WI38 (cell line): ENCODE results near the gene RBP4.

Experiments used
- H3K4me3 ChIP-seq: 2 replicates; pipeline ENCODE4 v1.5.1; 2011; ENCODE audit warnings: low read depth, mild to moderate bottlenecking, control low read depth, low read length
- TF ChIP-seq, protein P1 (sequence below): IDR thresholded peaks from 2 replicates; pipeline ENCODE4 v1.5.1; 2012; ENCODE audit warnings: low read depth, mild to moderate bottlenecking, control low read depth, low read length

RBP4 gene

DNA sequence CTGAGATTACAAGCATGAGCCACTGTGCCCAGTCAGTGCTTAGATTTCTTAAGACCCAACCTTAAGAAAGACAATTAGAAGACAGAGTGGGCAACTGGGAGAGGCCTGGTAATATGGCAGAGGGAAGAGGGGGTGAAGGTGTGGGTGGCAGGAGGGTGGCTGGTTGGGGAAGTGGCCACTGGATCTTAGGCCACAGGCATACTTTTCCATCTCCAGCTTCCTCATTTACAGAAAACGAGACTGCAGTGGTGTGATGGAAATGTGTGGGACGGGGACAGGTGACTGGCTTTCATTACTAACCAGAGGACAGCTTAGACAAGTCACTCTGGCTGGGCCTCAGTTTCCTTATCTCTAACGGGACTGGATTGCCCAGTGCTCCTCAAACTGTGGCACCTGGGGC lies 35.6 kb downstream of the RBP4 start:
- no peak overlapping the region for H3K4me3 ChIP-seq
- TF ChIP-seq, protein P1, sequence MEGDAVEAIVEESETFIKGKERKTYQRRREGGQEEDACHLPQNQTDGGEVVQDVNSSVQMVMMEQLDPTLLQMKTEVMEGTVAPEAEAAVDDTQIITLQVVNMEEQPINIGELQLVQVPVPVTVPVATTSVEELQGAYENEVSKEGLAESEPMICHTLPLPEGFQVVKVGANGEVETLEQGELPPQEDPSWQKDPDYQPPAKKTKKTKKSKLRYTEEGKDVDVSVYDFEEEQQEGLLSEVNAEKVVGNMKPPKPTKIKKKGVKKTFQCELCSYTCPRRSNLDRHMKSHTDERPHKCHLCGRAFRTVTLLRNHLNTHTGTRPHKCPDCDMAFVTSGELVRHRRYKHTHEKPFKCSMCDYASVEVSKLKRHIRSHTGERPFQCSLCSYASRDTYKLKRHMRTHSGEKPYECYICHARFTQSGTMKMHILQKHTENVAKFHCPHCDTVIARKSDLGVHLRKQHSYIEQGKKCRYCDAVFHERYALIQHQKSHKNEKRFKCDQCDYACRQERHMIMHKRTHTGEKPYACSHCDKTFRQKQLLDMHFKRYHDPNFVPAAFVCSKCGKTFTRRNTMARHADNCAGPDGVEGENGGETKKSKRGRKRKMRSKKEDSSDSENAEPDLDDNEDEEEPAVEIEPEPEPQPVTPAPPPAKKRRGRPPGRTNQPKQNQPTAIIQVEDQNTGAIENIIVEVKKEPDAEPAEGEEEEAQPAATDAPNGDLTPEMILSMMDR, result no peak

DNA sequence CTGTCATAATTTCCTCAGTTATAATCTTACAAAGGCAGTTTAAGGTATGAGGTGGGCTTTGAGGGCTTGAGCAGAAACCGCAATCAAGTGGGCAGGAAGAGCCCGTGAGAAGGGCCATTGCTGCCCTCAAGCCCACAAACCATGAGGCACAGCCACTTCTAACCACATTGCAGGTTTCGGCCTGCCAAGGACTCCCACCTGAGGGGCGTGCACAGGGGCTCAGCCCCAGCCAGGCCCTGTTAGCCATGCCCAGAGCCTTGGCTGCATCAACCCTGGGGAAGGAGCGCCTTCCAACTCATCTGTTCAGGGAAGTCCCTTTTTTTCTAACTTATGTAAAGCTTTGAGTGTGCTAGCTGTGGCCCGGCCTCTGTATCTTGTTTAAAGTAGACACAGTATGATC lies 40.5 kb downstream of the RBP4 start:
- TF ChIP-seq, protein P1, result no peak

DNA sequence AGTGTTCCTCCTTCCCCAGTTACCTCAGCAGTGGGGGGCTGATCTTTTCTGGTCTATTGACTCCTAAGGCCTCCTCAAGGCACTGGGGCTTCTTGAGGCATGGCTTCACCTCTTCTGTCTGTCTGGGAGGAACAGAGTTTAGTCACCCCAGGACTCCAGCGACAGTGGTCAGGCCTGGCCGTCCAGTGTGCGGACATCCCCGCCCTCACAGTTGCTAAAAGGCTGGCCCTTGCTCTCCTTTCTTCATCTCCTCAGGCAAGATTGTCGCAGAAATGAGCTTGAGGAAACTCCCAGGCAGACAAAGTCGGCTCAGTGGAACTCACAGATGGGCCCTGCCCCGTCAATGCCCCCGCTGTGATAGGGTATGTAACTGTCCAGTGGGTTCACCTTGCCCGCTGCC lies 41.5 kb downstream of the RBP4 start:
- TF ChIP-seq, protein P1, result no peak
- H3K4me3 ChIP-seq, result no peak overlapping the region

More for the DNA sequence above, 40.5 kb downstream of the RBP4 start:
- H3K4me3 ChIP-seq, result no peak overlapping the region

DNA sequence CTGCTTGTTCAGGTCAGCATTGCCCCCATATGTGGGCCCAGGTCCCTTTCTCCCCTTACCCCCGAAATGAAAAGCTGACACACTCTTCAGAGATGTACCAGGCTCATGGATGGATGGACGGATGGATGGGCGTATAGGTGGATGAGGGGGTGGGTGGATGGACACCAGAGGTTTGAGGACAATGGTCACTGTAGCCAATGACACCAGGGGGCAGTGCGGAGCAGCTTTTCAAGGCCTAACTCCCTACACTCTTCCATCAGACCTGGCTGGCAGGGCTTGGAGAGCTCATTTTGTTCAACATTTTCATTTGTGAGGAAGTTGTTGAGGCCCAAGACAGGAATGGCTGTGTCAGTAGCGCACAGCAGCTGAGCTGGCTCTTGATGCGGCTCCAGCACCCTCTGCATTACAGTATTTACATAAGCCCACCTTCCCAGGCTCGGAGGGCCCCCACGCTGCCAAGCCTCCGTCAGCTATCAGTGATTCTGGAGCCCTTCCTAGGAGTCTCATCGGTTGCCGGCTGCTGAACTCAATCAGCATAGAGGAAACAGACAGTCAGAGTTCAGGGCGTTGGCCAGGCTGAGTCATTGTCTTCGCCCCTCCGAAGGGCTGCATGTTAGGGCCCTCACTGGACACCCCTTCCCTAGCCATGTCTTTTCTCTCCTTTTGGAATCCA lies 46.1 kb downstream of the RBP4 start:
- H3K4me3 ChIP-seq, result no peak overlapping the region
- TF ChIP-seq, protein P1, result peak; percentile 71

DNA sequence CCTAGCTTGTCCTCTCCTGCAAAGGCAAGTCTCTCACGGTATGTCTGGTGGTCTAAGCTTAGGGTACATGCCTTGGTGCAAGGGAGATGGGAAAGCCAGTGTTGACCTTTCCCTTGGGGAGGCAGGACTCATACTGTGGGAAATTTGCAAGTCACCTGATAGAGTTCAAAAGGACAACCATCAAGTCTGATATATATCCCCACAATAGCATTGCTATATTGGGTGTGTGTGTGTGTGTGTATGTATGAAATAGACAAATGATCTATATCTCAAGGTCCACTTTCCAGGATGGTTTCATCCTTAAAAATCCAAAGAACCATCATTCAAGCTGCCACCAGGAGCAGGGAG lies 46.7 kb downstream of the RBP4 start:
- no peak overlapping the region for H3K4me3 ChIP-seq
- TF ChIP-seq, protein P1, result no peak

- H3K4me3 ChIP-seq, result no peak overlapping the region
- TF ChIP-seq, protein P1, result no peak
Measured at GRCh38 chr10:93553482-93554315, 47.3 kb downstream of the RBP4 start.

DNA sequence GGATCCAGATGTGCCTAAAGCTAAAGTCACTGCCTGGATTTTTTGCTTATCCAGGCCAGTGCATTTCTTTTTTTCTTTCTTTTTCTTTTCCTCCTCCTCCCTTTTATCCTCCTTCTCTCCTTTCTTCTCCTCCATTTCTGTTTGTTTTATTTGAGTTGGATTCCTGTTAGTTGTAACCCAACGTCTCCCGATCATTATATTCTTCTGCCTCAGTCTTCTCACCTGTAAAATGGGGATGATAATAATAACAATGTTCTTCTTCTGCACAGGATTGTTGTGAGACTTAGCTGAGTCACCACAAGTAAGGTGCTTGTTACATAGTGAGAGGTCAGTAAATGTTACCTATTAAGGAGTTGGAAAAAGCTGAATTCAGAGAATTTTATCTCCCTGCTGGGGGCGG lies 48.3 kb downstream of the RBP4 start:
- no peak overlapping the region for H3K4me3 ChIP-seq

More for the DNA sequence above, 48.3 kb downstream of the RBP4 start:
- TF ChIP-seq, protein P1, result no peak
